Mammary epithelial cell (primary cell): Measurements from ENCODE around the gene RALGPS2.

ENCODE experiments used
- CTCF ChIP-seq, 2 donors: IDR thresholded peaks in 1 of 2; conservative IDR thresholded peaks in 1 of 2; 2 replicates each; pipeline ENCODE4 v1.5.1; 2011 to 2012; ENCODE audit warnings: inconsistent platforms in 2 of 2, low read length in 2 of 2, mild to moderate bottlenecking in 2 of 2, control low read depth in 1 of 2, low read depth in 1 of 2; ENCODE audit not compliant: insufficient read depth in 1 of 2; ENCODE audit errors: extremely low read depth in 1 of 2
- EZH2 ChIP-seq: IDR thresholded peaks from 2 replicates; pipeline ENCODE4 v1.6.1; 2012; ENCODE audit warnings: low read length, inconsistent platforms, borderline replicate concordance

GRCh38 chr1:178964469-178965330 is 239.7 kb downstream of the RALGPS2 start:
- no peak for TF ChIP-seq CTCF (conservative IDR thresholded peaks at IDR 0.05 in 1 of 2, IDR thresholded peaks at IDR 0.05 in 1 of 2; ENCODE audit: extremely low read depth in 1 of 2, insufficient read depth in 1 of 2, low read depth in 1 of 2, low read length in 2 of 2)
- TF ChIP-seq EZH2: no peak
